OCI-LY3 (cell line): ENCODE results near the gene HAUS2.

Source experiments
- CTCF ChIP-seq: fragments of 200-600, 300-600 bp; sonication (generic); IDR thresholded peaks from 2 replicates; pipeline ENCODE4 v1.5.1; 2014; ENCODE audit warnings: antibody characterized with exemption, low read length, low read depth
- EZH2phosphoT487 ChIP-seq: fragments of 200-600 bp; shearing (Covaris generic); IDR thresholded peaks from 2 replicates; pipeline ENCODE4 v1.6.1; 2018; ENCODE audit warnings: antibody characterized with exemption, mixed run types, low read depth

GRCh38 chr15:42511007-42511391 lies 37.6 kb upstream of the HAUS2 start:
- TF ChIP-seq CTCF = no peak
- TF ChIP-seq EZH2phosphoT487 = no peak
